ENCODE data around the gene FIBP. TPM values are rescaled to one million over a fixed set of nuclear protein-coding genes. Genes with fewer than 3 reads are reported as not detected.

FIBP gene
- total and polyA plus RNA-seq, 2 of the 4 experiments (the other 2 are of a cell fraction): 141 to 182 TPM

DNA sequence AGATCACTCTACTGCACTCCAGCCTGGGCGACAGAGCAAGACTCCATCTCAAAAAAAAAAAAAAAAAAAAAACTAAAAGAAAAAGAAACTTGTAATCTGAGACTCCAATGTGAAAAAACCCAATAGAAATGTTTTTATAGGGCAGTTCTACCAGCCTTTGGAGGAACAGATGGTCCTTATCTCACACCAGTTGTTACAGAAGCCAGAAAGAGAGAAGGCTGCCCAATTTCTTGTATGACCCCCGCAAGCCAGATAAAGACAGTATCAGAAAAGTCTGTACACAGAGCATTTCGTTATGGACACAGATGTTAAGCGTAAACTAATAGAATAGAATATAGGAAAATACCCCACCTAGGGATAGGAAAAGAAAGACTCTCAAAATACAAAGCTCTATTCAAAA, 45.7 kb upstream of the FIBP start:
- ATAC-seq (ENCODE audit: low read depth) (peak; percentile 61), DNase-seq (peak; percentile 63)
- no peak overlapping the region for H3K4me2 ChIP-seq (ENCODE audit: low read depth, low read length)
- ChIA-PET CTCF (no interaction called here), POLR2A (ENCODE audit: unreplicated experiment) (interaction anchor here (0.6 kb wide), 1 partner anchor 33 kb away, joined by 3 read pairs; no protein-coding TSS in a partner anchor)
- H3K27me3 ChIP-seq (ENCODE audit: control insufficient read depth, insufficient read depth, low read length): no peaks in the 10 kb centered on the region
- no peak overlapping the region for H2BK120ac ChIP-seq (ENCODE audit: low read depth, low read length)
- H3K4me1 ChIP-seq (ENCODE audit: control insufficient read depth, insufficient read depth, low read length): peaks cover 4% of the 10 kb centered on the region; the same call in 1 of the 2 replicates
- dilution Hi-C loops (cut with HindIII; ENCODE audit: low sequenced_read_pairs, unreplicated experiment) (no loop called here), in situ Hi-C loops (cut with MboI; ENCODE audit: low sequenced_read_pairs) (no loop called here), intact Hi-C loops (cut with micrococcal nuclease) (no loop called here)
- H3K79me1 ChIP-seq (ENCODE audit: low read depth in 1 of 2, low read length in 2 of 2): no peaks in the 10 kb centered on the region
- H3K9me3 ChIP-seq (ENCODE audit: control insufficient read depth, insufficient read depth, low read length): no peaks in the 10 kb centered on the region
- no peak overlapping the region for H2AK9ac ChIP-seq (replicated peaks; ENCODE audit: low read depth, low read length, poor library complexity)
- no peak overlapping the region for H3K4me3 ChIP-seq (ENCODE audit: insufficient read depth, low read depth, low read length)
- H3K23ac ChIP-seq (ENCODE audit: low read depth, low read length): no peak overlapping the region
- no peak overlapping the region for H3K56ac ChIP-seq (ENCODE audit: extremely low read depth, insufficient read depth, low read length)
- H2BK5ac ChIP-seq (ENCODE audit: low read depth, low read length, poor library complexity, severe bottlenecking): no peak overlapping the region
- no peak overlapping the region for H3K27ac ChIP-seq (ENCODE audit: insufficient read depth, low read length)
- no peaks in the 10 kb centered on the region for H4K20me1 ChIP-seq (ENCODE audit: insufficient read depth, low read length)
- BruUV-seq (replicated peaks): no TSS peak
- no peak overlapping the region for H2AK5ac ChIP-seq (ENCODE audit: low read depth, low read length)
- no peak overlapping the region for H4K91ac ChIP-seq (ENCODE audit: insufficient read depth, low read depth, low read length)
- no peaks in the 10 kb centered on the region for H3K36me3 ChIP-seq (ENCODE audit: control insufficient read depth, insufficient read depth, low read length)
- no peak overlapping the region for H2BK15ac ChIP-seq (ENCODE audit: low read depth, low read length)
- TF ChIP-seq RAD21 (IDR thresholded peaks at IDR 0.05; ENCODE audit: low read length) (no peak), RCOR1 (IDR thresholded peaks at IDR 0.05; ENCODE audit: insufficient replicate concordance, low read length) (no peak), NFE2L2 (IDR thresholded peaks at IDR 0.05; ENCODE audit: low read depth, low read length) (no peak), FOS (IDR thresholded peaks at IDR 0.05; ENCODE audit: low read depth, low read length) (no peak), MAZ (IDR thresholded peaks at IDR 0.05; ENCODE audit: borderline replicate concordance, low read depth, low read length) (no peak), RFX5 (IDR thresholded peaks at IDR 0.05; ENCODE audit: low read depth, low read length) (no peak), SMC3 (IDR thresholded peaks at IDR 0.05; ENCODE audit: low read depth, low read length) (no peak), MXI1 (IDR thresholded peaks at IDR 0.05; ENCODE audit: borderline replicate concordance, low read depth, low read length) (no peak)
- TF ChIP-seq, protein P1, sequence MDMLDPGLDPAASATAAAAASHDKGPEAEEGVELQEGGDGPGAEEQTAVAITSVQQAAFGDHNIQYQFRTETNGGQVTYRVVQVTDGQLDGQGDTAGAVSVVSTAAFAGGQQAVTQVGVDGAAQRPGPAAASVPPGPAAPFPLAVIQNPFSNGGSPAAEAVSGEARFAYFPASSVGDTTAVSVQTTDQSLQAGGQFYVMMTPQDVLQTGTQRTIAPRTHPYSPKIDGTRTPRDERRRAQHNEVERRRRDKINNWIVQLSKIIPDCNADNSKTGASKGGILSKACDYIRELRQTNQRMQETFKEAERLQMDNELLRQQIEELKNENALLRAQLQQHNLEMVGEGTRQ (IDR thresholded peaks at IDR 0.05; ENCODE audit: low read depth, low read length): no peak
- TF ChIP-seq, protein P2, sequence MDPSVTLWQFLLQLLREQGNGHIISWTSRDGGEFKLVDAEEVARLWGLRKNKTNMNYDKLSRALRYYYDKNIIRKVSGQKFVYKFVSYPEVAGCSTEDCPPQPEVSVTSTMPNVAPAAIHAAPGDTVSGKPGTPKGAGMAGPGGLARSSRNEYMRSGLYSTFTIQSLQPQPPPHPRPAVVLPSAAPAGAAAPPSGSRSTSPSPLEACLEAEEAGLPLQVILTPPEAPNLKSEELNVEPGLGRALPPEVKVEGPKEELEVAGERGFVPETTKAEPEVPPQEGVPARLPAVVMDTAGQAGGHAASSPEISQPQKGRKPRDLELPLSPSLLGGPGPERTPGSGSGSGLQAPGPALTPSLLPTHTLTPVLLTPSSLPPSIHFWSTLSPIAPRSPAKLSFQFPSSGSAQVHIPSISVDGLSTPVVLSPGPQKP (IDR thresholded peaks at IDR 0.05; ENCODE audit: borderline replicate concordance, low read depth, low read length): no peak
- H4K8ac ChIP-seq (ENCODE audit: low read depth in 2 of 2, low read length in 2 of 2): no peak overlapping the region
- no peak overlapping the region for H3K18ac ChIP-seq (ENCODE audit: low read depth, low read length)
- WGBS, 2 experiments (ENCODE audit: extremely low coverage in 2 of 2, insufficient read length in 1 of 2): no CpG with 5 or more reads among the region's 4 CpGs
- H3K4ac ChIP-seq (ENCODE audit: low read depth, low read length): no peak overlapping the region
- no peak overlapping the region for H3K9ac ChIP-seq (ENCODE audit: low read depth, low read length)
- H3K14ac ChIP-seq (replicated peaks; ENCODE audit: low read depth, low read length): no peak overlapping the region
- no peak overlapping the region for H2AFZ ChIP-seq (replicated peaks; ENCODE audit: low read length, poor library complexity)
- no peak overlapping the region; the same call in 1 of the 2 replicates for H4K5ac ChIP-seq (ENCODE audit: low read depth, low read length)
- no peak overlapping the region for H2BK20ac ChIP-seq (ENCODE audit: low read depth, low read length)
- H3K9me1 ChIP-seq (ENCODE audit: insufficient read depth, low read length): no peaks in the 10 kb centered on the region
